ENCODE measurements around the gene TRPC1.
"Not testable (repeated sequence)": the region's sequence is repeated elsewhere in the genome, so short reads cannot be mapped to it uniquely, and the experiment has no call there.

The TRPC1 gene

DNA sequence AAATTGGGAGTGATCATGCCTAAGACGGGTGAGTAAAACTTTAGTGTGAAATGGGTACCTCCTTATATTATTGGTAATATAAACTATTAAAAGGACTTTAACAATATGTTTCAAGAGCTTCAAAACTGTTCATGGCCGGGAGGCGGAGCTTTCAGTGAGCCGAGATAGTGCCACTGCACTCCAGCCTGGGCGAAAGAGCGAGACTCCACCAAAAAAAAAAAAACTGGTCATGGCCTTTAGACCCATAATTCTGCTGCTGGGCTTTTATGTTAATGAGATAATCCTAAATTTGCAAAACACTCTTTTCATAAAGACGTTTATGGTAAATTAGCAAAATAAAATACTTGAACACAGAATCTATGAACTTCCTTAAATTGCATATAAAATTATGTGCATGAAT, 22.8 kb downstream of the TRPC1 start:
- no peak overlapping the region for H3K4me3 ChIP-seq (ENCODE audit: low read depth, low read length)
- DNase-seq (ENCODE audit: low read depth): no peak

DNA sequence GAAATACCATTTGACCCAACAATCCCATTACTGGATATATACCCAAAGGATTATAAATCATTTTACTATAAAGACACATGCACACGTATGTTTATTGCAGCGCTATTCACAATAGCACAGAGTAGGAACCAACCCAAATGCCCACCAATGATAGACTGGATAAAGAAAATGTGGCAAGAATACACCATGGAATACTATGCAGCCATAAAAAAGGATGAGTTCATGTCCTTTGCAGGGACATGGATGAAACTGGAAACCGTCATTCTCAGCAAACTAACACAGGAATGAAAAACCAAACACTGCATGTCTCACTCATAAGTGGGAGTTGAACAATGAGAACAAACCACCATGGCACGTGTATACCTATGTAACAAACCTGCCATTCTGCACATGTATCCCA, 26.7 kb downstream of the TRPC1 start:
- H3K4me3 ChIP-seq (ENCODE audit: low read depth, low read length); DNase-seq (ENCODE audit: low read depth): not testable (repeated sequence)

DNA sequence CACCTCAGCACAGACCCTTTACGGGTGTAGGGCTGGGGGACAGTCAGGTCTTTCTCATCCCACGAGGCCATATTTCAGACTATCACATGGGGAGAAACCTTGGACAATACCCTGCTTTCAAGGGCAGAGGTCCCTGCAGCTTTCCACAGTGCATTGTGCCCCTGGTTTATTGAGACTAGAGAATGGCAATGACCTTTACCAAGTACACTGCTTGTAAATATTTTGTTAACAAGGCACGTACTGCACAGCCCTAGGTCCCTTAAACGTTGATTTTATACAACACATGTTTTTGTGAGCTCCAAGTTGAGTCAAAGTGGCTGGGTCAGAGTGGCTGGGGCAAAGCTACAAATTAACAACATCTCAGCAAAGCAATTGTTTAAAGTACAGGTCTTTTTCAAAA, 28.8 kb downstream of the TRPC1 start:
- DNase-seq (ENCODE audit: low read depth): not testable (repeated sequence)

DNA sequence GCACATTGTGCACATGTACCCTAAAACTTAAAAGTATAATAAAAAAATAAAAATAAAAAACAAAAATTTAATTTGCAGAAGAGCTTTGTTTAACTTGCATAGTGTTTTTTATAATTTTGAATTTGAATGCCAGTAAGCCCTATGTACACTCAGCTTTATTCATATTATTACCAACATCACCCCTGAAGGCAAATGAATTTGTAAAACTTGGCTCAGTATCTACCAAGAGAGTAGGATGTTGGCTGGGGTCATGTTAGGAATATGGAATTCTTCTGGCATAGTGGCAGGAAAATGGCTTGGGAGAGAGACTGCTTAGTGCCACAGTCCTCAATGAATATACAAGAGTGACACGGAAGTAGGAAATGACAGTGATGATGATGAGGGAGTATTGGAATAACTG, 30.7 kb downstream of the TRPC1 start:
- H3K4me3 ChIP-seq (ENCODE audit: low read depth, low read length): no peak overlapping the region
- DNase-seq (ENCODE audit: low read depth): no peak

More for the DNA sequence above, 28.8 kb downstream of the TRPC1 start:
- not testable (repeated sequence) for H3K4me3 ChIP-seq (ENCODE audit: low read depth, low read length)

DNA sequence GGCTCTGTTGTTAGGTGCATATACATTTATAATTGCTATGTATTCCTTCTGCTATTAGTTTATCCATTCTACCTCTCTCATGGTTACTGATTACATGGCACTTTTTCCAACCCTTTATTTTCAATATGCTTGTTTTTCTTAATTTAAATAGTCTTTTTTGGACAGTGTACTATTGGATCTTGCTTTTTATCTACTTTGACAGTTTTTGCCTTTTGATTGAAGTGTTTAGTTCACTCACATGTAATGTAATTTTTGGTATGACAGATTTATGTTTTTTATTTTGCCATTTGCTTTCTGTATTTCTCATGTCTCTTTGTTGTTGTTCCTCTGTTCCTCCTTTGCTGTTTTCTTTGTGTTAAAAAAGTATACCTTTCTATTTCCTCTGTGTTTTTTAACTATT, 44.5 kb downstream of the TRPC1 start:
- H3K4me3 ChIP-seq (ENCODE audit: low read depth, low read length): no peak overlapping the region
- no peak for DNase-seq (ENCODE audit: low read depth)

DNA sequence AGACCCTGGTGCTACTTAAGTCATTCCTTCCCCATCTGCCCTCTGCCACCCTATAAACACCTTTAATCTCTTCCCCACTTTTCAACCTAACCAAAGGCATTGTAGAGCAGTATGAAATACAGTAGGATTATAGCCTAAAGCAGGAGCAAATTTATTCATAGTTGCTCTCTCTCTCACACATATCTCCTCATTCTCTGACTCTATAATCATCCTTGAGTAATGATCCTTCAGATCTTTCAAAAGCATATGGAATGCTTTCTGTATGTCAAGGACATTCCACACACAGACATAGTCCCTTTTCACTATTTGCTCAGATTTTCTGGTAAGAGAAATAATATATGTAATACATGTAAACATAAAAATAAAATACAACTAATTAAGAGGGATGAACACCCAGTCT, 54.1 kb downstream of the TRPC1 start:
- H3K4me3 ChIP-seq (ENCODE audit: low read depth, low read length): no peak overlapping the region
- DNase-seq (ENCODE audit: low read depth): no peak

DNA sequence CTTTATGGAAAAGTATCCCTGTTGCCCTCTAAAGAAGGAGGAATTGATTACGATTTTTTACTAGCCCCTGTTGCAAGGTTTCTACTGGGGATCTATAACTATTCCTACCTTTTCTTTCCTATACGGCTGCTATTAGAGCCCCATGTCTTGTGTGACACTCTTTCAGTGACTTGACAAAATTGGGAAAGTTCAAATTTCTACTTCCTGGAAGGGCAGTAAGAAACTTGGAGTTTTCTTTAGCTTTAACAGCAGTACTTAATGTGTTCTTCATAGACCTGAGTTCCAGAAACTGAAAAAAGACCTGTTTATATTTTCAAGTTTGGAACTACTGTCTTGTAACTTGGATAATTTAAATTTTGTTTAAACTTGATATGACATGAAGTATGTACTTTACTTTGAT, 54.7 kb downstream of the TRPC1 start:
- H3K4me3 ChIP-seq (ENCODE audit: low read depth, low read length): no peak overlapping the region
- no peak for DNase-seq (ENCODE audit: low read depth)

DNA sequence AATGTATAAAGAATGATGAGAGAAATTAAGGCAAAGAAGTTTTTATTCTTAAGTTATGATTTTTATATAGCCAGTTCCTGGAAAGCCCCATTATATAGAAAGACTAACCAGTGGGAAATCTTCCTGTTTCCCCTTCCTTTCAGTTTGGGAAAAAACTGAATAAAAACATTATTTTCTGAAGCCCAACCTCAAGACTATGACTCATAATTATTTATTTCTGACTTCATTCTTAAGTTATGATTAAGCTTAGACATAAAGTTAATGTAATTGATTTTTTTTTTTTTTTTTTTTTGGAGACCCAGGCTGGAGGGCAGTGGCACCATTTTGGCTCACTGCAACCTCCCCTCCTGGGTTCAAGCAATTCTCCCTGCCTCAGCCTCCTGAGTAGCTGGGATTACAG, 55.8 kb downstream of the TRPC1 start:
- no peak for DNase-seq (ENCODE audit: low read depth)
- no peak overlapping the region for H3K4me3 ChIP-seq (ENCODE audit: low read depth, low read length)

DNA sequence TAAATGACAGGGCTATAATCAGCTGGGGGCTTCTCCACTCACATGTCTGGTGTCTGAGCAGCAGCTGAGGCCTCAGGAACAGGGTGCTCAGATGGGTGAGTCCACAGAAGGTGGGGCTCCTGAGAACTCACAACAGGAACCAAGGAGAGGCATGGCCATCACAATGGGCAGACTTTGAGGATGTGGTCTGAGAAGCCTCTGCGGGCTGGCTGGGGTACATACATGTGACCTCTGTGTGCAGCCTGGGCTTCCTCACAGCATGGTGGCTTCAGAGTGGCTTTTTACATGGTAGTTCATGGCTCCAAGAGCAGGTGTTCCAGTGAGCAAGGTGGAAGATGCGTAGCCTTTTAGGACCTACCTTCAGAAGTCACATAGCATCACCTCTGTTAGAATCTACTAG, 58.8 kb downstream of the TRPC1 start:
- no peak overlapping the region for H3K4me3 ChIP-seq (ENCODE audit: low read depth, low read length)
- DNase-seq (ENCODE audit: low read depth): no peak

DNA sequence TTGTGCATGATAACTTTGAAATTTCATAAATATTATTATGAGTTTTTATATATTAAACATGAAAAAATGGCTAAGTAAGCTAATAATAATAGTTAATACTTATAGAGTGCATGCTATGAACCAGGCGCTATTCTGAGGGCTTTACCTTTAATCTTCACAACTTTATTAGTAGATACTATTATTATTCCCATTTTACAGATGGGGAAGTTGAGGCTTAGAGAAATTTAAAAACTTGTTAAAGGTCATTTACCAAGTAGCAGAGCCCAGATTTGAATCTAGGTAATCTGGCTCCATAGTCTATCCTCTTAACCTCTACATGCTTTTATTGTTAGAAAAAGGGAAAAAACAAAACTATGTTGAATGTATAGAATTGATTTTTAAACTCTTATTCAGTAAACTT, 60.4 kb downstream of the TRPC1 start:
- DNase-seq (ENCODE audit: low read depth): no peak
- H3K4me3 ChIP-seq (ENCODE audit: low read depth, low read length): no peak overlapping the region

DNA sequence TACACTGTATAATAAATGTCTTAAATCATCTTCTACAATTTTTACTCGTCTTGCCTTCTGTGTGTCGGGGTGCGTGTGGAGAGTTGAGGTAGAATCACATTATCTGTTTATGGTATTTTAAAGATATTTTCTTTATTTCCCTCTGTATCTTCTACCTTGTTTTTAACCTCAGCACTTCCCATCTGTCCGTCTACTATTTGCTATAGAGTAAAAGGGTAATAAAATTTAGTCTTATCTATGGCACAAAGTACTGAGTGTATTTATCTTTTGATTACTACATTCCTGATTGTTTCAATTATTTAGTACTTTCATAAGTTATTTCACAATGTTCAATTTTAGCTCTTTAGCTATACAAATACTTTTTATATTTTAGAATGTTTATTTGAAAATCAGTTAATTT, 62.2 kb downstream of the TRPC1 start:
- DNase-seq (ENCODE audit: low read depth): no peak
- no peak overlapping the region for H3K4me3 ChIP-seq (ENCODE audit: low read depth, low read length)

DNA sequence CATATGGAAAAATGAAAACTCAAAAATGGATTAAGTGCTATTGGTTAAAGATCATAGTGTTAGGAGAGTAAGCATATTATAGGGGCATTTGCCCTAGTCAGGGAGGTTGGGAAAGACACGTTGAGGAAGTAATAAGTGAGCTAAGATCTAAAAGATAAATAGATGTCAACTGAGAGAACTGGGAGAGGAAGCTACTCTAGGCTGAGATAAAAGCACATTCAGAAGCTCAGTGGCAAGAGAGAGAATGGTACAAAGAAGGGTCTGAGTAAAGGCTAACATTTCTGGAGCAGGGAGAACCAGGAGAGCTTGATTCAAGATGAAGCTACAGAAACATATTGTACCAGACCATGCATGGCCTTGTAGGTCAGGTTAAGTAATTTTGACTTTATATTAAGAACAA, 63.9 kb downstream of the TRPC1 start:
- no peak for DNase-seq (ENCODE audit: low read depth)
- no peak overlapping the region for H3K4me3 ChIP-seq (ENCODE audit: low read depth, low read length)

DNA sequence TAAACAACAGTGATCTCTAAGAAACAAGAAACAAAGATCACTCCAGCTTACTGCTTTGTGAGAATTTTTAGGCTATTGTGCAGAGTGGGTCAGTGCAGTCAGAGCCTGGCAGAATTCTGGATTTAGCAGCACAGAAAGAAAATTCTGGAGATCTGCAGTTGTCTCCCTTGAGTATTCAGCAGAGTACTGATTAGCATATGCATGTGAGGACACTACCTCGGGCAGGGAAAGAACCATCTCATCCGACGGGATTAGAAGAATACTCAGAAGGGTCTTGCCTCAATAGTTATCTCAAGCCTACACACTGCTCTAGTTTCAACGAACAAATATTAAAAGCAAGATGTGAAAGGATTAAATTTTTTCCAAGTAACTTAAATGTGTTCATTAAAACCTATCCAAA, 70.7 kb downstream of the TRPC1 start:
- no peak for DNase-seq (ENCODE audit: low read depth)
- no peak overlapping the region for H3K4me3 ChIP-seq (ENCODE audit: low read depth, low read length)

DNA sequence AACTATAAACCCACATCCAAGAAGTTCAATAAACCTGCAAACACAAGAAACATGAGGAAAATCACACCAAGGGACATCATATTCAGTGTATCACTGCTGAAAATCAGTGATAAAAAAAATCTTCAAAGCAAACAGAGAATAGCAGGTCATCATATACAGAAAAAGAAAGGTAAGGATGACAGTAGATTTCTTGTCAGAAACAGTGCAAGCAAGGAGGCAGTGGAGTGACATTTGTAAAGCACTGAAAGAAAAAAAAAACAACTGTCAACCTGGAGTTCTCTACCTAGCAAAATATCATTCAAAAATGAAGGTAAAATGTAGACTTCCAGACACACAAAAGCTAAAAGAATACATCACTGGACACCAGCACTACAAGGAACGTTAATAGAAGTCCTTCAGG, 71.5 kb downstream of the TRPC1 start:
- no peak overlapping the region for H3K4me3 ChIP-seq (ENCODE audit: low read depth, low read length)
- DNase-seq (ENCODE audit: low read depth): no peak

DNA sequence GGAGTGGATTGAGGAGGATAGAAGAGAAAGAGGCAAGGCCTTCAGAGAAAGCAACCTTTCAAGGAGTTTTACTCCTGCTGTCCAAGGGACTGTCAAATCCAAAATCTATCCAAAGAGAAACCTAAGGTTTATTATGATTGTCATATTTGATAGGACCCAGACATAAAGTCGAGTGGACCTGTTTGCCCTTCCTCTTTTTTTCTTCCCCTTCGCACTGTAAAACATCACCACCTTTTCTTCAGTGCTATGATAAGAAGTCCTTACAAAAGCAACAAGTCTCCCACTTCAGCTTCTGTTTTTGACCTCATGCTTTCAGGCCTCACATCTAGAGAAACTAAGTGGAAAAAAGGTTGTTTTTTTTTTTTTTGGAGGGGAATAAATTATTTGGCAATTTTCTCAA, 73.0 kb downstream of the TRPC1 start:
- no peak overlapping the region for H3K4me3 ChIP-seq (ENCODE audit: low read depth, low read length)
- DNase-seq (ENCODE audit: low read depth): no peak

DNA sequence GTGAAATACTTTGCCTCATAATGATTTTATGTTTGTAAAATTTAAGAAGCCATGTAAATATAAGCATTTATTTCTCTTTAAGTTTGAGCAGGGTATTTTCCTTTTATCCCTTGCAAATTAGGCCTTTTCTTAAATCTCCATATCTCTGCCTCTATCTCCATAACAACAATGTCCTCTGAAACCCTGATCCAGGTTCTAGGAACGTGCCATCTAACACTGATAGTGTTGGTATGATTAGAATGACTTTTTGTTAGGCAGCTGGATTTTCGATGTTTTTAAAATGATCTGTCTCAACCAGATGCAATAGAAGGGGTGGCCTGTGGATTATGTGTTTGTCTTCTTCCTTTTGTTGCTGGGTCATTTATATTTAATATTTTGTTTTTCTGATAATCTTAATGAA, 77.9 kb downstream of the TRPC1 start:
- no peak overlapping the region for H3K4me3 ChIP-seq (ENCODE audit: low read depth, low read length)
- DNase-seq (ENCODE audit: low read depth): no peak

DNA sequence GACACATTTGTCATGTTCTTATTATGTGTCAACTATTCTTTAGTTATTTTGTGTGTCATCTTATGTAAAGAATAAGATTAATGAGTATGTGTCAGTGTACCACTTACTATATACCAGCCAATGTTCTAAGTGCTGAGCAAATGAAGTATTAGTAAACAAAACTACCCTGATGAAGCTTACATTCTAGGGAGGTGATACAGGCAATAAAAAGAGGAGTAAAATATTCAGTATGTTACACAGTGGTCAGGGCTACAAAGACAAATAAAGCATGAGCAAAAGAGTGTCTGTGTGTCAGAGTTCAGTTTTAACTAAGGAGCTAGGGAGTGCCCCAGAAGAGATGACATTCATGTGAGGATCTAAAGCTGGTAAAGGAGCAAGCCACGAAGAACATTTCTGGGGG, 79.1 kb downstream of the TRPC1 start:
- H3K4me3 ChIP-seq (ENCODE audit: low read depth, low read length): no peak overlapping the region
- no peak for DNase-seq (ENCODE audit: low read depth)

DNA sequence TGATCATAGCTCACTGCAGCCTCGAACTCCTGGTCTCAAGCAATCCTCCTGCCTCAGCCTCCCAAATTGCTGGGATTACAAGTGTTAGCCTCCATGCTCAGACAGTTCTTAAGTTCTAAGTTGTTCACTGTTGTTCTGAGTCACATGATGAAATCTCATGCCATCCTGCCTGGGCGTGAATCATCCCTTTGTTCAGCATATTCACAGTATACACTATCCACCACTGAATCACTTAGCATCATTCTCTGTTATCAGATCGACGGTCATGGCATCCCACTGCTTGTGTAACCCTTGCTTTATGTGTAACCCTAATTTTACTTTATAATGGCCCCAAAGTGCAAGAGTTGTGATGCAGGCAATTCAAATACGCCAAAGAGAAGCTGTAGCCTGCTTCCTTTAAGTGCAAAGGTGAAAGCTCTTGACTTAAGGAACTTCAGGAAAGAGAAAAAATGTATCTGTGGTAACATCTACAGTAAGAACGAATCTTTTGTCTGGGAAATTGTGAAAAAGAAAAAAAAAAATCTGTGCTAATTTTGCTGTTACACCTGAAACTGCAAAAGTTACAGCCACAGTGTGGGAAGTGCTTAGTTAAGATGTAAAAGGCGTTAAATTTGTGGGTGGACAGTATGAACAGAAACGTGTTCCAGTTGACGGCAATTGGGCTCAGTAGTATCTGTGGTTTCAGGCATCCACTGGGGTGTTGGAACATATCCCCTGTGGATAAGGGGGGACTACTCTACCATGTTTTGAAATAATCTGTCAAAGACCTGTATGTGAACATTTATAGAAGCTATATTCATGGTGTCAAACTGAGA, 84.5 kb downstream of the TRPC1 start:
- DNase-seq (ENCODE audit: low read depth): no peak
- H3K4me3 ChIP-seq (ENCODE audit: low read depth, low read length): no peak overlapping the region

DNA sequence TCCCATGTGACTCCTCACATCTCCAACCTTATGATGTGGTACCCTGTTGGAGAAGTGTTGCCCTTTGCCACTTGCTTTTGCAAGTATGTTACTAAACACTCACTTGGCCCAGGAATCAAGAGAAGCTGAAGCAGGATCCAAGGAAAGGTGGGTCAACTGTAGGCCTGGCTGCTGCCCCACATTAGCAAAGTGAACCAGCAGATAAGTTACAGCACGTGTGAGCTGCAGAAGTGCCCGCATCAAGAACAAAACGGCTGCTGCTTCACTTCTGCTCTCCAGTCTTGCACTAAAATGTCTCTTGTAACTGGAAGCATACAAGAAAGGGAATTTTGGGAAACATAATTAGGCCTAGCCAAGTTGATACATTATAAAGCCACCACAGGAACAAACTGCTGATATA, 85.4 kb downstream of the TRPC1 start:
- DNase-seq (ENCODE audit: low read depth): no peak

DNA sequence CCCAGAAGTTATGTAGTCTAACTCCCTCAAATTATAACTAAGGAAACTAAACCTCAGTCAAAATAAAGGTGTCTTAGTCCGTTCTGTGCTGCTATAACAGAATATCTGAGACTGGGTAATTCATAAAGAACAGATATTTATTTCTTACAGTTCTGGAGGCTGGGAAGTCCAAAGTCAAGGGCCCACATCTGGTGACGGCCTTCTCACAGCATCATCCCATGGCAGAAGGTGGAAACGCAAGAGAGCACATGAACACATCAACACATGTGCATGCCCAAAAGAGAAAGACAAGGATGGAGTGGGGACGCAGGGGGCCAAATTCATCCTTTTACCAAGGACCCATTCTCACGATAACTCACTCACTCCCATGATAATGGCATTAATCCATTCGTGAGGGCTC, 92.0 kb downstream of the TRPC1 start:
- DNase-seq (ENCODE audit: low read depth): no peak

More for the DNA sequence above, 85.4 kb downstream of the TRPC1 start:
- H3K4me3 ChIP-seq (ENCODE audit: low read depth, low read length): no peak overlapping the region

DNA sequence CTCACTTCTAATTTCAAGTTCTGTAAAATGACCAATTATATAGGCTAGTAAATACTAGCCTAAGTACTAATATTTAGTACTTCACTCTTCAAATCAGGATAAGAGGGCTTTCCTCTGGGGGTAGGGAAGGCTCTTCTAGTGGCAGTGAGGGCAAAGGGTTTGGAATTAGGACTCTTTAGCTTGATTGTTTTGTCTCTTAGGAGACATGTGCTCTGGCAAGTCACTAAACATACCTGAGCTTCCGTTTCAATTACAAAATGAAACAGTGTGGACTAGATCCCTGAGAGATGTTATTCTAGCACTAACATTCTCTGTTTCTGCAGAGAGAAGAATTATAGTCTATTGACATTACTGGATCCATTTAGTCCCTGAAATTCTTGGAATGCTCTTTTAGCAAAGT, 93.5 kb downstream of the TRPC1 start:
- no peak for DNase-seq (ENCODE audit: low read depth)
- H3K4me3 ChIP-seq (ENCODE audit: low read depth, low read length): no peak overlapping the region

More for the DNA sequence above, 92.0 kb downstream of the TRPC1 start:
- H3K4me3 ChIP-seq (ENCODE audit: low read depth, low read length): no peak overlapping the region

DNA sequence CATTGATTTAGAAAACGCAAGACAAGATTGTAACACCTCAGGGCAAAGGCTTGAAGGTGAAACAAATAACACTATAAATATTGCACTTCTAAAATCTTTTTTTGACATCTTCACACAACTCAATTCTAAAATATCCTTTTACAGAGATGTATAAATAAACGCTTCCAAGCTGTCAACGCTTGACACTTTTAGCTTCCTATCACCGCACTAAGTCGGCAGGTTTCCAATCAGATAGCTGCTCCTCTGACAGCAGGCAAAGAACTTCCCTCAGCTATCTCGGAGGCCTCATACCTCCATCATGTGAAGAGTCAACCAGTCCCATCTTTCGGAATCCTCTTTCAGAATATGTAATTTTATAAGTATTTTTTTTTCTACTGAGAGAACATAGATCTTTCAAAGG, 94.1 kb downstream of the TRPC1 start:
- no peak for DNase-seq (ENCODE audit: low read depth)
- H3K4me3 ChIP-seq (ENCODE audit: low read depth, low read length): no peak overlapping the region
